CD14-positive monocyte (primary cell): ENCODE data around the gene TRIM38. TPM values are rescaled to one million over a fixed set of nuclear protein-coding genes. Genes with fewer than 3 reads are reported as not detected.

ENCODE experiments used
- DNase-seq, 3 donors: peaks; one replicate each; pipeline ENCODE4 v3.0.0-alpha.2; 2011 to 2022
- H2AFZ ChIP-seq: 2 replicates; pipeline ENCODE4 v1.6.0; 2012; ENCODE audit warnings: mild to moderate bottlenecking, low read depth, low read length, inconsistent platforms; ENCODE audit not compliant: insufficient read depth, poor library complexity, severe bottlenecking
- H3K27ac ChIP-seq, 2 donors: 1 replicate in 1 of 2; 2 replicates in 1 of 2; pipeline ENCODE4 v1.5.1; 2012 to 2013; ENCODE audit warnings: low read length in 2 of 2, control low read depth in 1 of 2, inconsistent platforms in 1 of 2, low read depth in 1 of 2, mild to moderate bottlenecking in 1 of 2
- H3K27me3 ChIP-seq, 2 donors: one replicate each; pipeline versions ENCODE4 v1.6.0 to v1.6.1; 2011 to 2013; ENCODE audit warnings: low read length in 2 of 2; ENCODE audit not compliant: control insufficient read depth in 2 of 2, insufficient read depth in 2 of 2
- H3K36me3 ChIP-seq, 2 donors: replicated peaks in 1 of 2; 1 replicate in 1 of 2; 2 replicates in 1 of 2; pipeline versions ENCODE4 v1.5.1 to v1.6.1; 2012 to 2013; ENCODE audit warnings: low read length in 2 of 2, control low read depth in 1 of 2, inconsistent platforms in 1 of 2, mild to moderate bottlenecking in 1 of 2; ENCODE audit not compliant: insufficient read depth in 2 of 2, control insufficient read depth in 1 of 2
- H3K4me1 ChIP-seq, 2 donors: 1 replicate in 1 of 2; 2 replicates in 1 of 2; pipeline versions ENCODE4 v1.5.1 to v1.6.1; 2012 to 2013; ENCODE audit warnings: low read length in 2 of 2, control low read depth in 1 of 2, inconsistent platforms in 1 of 2, mild to moderate bottlenecking in 1 of 2, moderate library complexity in 1 of 2; ENCODE audit not compliant: insufficient read depth in 2 of 2, control insufficient read depth in 1 of 2
- H3K4me2 ChIP-seq: replicated peaks from 2 replicates; pipeline ENCODE3; 2012; ENCODE audit warnings: low read length, moderate library complexity, mild to moderate bottlenecking; ENCODE audit not compliant: poor library complexity, severe bottlenecking; ENCODE audit errors: extremely low read depth
- H3K4me3 ChIP-seq, 3 experiments: fragments of 200-600 bp in 1 of 3; sonication (generic) in 1 of 3; replicated peaks in 1 of 3; 1 replicate in 2 of 3; 2 replicates in 1 of 3; pipeline ENCODE4 v1.5.1; 2011 to 2013; ENCODE audit warnings: low read length in 3 of 3, mild to moderate bottlenecking in 3 of 3, control low read depth in 2 of 3, low read depth in 2 of 3, inconsistent platforms in 1 of 3, moderate library complexity in 1 of 3
- H3K79me2 ChIP-seq: 2 replicates; pipeline ENCODE4 v1.6.0; 2012; ENCODE audit warnings: mild to moderate bottlenecking, control low read depth, inconsistent platforms, low read length, moderate library complexity; ENCODE audit not compliant: insufficient read depth
- H3K9ac ChIP-seq: 2 replicates; pipeline ENCODE4 v1.6.0; 2017; ENCODE audit warnings: low read length, mild to moderate bottlenecking; ENCODE audit not compliant: insufficient read depth, poor library complexity, severe bottlenecking
- H3K9me3 ChIP-seq, 2 donors: replicated peaks in 1 of 2; 1 replicate in 1 of 2; 2 replicates in 1 of 2; pipeline versions ENCODE4 v1.5.1 to v1.6.1; 2012 to 2013; ENCODE audit warnings: low read length in 2 of 2, control low read depth in 1 of 2; ENCODE audit not compliant: control insufficient read depth in 1 of 2, insufficient read depth in 1 of 2
- H4K20me1 ChIP-seq: 2 replicates; pipeline ENCODE4 v1.6.0; 2012; ENCODE audit warnings: mild to moderate bottlenecking, low read length, control low read depth, moderate library complexity; ENCODE audit not compliant: insufficient read depth
- H3K27ac Mint-ChIP-seq, 7 donors: one replicate each; pipeline ENCODE4 v1.8.0; 2020; ENCODE audit warnings: mild to moderate bottlenecking in 7 of 7, mixed read lengths in 7 of 7, moderate library complexity in 6 of 7, inconsistent platforms in 2 of 7
- H3K27me3 Mint-ChIP-seq, 3 donors: one replicate each; pipeline ENCODE4 v1.8.0; 2021 to 2022; ENCODE audit warnings: low read depth in 3 of 3, mild to moderate bottlenecking in 3 of 3, mixed read lengths in 3 of 3, moderate library complexity in 3 of 3, inconsistent platforms in 1 of 3
- H3K36me3 Mint-ChIP-seq, 2 donors: one replicate each; pipeline ENCODE4 v1.8.0; 2020; ENCODE audit warnings: mixed read lengths in 2 of 2, inconsistent platforms in 1 of 2, mild to moderate bottlenecking in 1 of 2
- H3K4me1 Mint-ChIP-seq: one replicate; pipeline ENCODE4 v1.8.0; 2020; ENCODE audit warnings: mild to moderate bottlenecking, mixed read lengths
- H3K4me3 Mint-ChIP-seq, 2 donors: one replicate each; pipeline ENCODE4 v1.8.0; 2020; ENCODE audit warnings: mild to moderate bottlenecking in 2 of 2, mixed read lengths in 2 of 2, moderate library complexity in 1 of 2
- H3K9me3 Mint-ChIP-seq, 7 donors: one replicate each; pipeline ENCODE4 v1.8.0; 2020 to 2022; ENCODE audit warnings: mixed read lengths in 7 of 7, mild to moderate bottlenecking in 6 of 7, moderate library complexity in 6 of 7, inconsistent platforms in 2 of 7
- CTCF ChIP-seq: fragments of 200-600 bp; IDR thresholded peaks from one replicate; pipeline ENCODE4 v1.8.0; 2022; ENCODE audit warnings: antibody characterized with exemption, mild to moderate bottlenecking
- WGBS: methylation state at CpG from one replicate; pipeline ENCODE4 v1.1.5; 2013; ENCODE audit warnings: missing lambda C conversion rate; ENCODE audit not compliant: insufficient coverage; 5-methylcytosine and 5-hydroxymethylcytosine counted together
- intact Hi-C, 2 donors: fragments of 100-400 bp; cut with micrococcal nuclease; formaldehyde crosslinking; loops; one replicate each; pipeline versions ENCODE4 v1.15.0 to v1.15.1; 2023
- polyA plus RNA-seq, 3 donors: library from polyadenylated mRNA; depleted of rRNA in 1 of 3; unstranded in 2 of 3; stranded (reverse) in 1 of 3; fragments of 300-500 nt in 2 of 3; fragments of >200 nt in 1 of 3; fragmentation: Illumina TruSeq in 2 of 3; gene quantifications; 1 replicate in 2 of 3; 2 replicates in 1 of 3; pipeline ENCODE4 v1.2.3, GENCODE V29; 2012 to 2021

TRIM38 gene
- polyA plus RNA-seq, 3 donors = 4.1 to 23.2 (median 8.0) TPM

GRCh38 chr6:25953733-25954132 lies 8.9 kb upstream of the TRIM38 start:
- intact Hi-C loops = no loop called here
- no peaks in the 10 kb centered on the region for H3K36me3 ChIP-seq
- Mint-ChIP-seq H3K4me1 (peaks cover 7% of the 10 kb centered on the region), H3K36me3 (no peaks in the 10 kb centered on the region), H3K4me3 (no peak overlapping the region), H3K27ac (no peak overlapping the region), H3K9me3 (peaks cover 0 to 2% (median 0%) of the 10 kb centered on the region in 7 donors), H3K27me3 (peaks cover 1 to 9% (median 1%) of the 10 kb centered on the region in 3 donors)
- no peak for TF ChIP-seq CTCF
- no peaks in the 10 kb centered on the region for H3K9me3 ChIP-seq
- no peak overlapping the region for H2AFZ ChIP-seq
- H3K4me3 ChIP-seq = no peak overlapping the region
- WGBS = 86% methylated on average over 3 of the region's 3 CpGs
- no peak overlapping the region for H3K27ac ChIP-seq
- DNase-seq = no peak
- no peaks in the 10 kb centered on the region for H3K27me3 ChIP-seq
- H3K9ac ChIP-seq = no peak overlapping the region
- no peak overlapping the region for H3K4me2 ChIP-seq
- H3K4me1 ChIP-seq = peaks cover 0 to 4% of the 10 kb centered on the region in 2 donors
- H4K20me1 ChIP-seq = no peaks in the 10 kb centered on the region
- no peaks in the 10 kb centered on the region for H3K79me2 ChIP-seq

GRCh38 chr6:25954756-25955155 lies 7.8 kb upstream of the TRIM38 start:
- Mint-ChIP-seq H3K27me3 (peaks cover 1 to 6% (median 3%) of the 10 kb centered on the region in 3 donors), H3K27ac (no peak overlapping the region), H3K4me1 (peaks cover 15% of the 10 kb centered on the region), H3K4me3 (no peak overlapping the region), H3K36me3 (no peaks in the 10 kb centered on the region), H3K9me3 (peaks cover 0 to 2% (median 0%) of the 10 kb centered on the region in 7 donors)
- H3K4me3 ChIP-seq = no peak overlapping the region
- no peak for TF ChIP-seq CTCF
- no peaks in the 10 kb centered on the region for H3K36me3 ChIP-seq
- H3K79me2 ChIP-seq = no peaks in the 10 kb centered on the region
- H3K27me3 ChIP-seq = no peaks in the 10 kb centered on the region
- H4K20me1 ChIP-seq = no peaks in the 10 kb centered on the region
- no CpG with 5 or more reads among the region's 1 CpG for WGBS
- no peaks in the 10 kb centered on the region for H3K9me3 ChIP-seq
- no peak overlapping the region for H3K9ac ChIP-seq
- H3K4me1 ChIP-seq = peaks cover 0 to 12% of the 10 kb centered on the region in 2 donors
- no peak overlapping the region for H3K27ac ChIP-seq
- no peak overlapping the region for H2AFZ ChIP-seq
- H3K4me2 ChIP-seq = no peak overlapping the region
- intact Hi-C loops = no loop called here
- no peak for DNase-seq
